Mucosa of descending colon (tissue), 3 donors: ENCODE data around the gene PRAC2. TPM values are rescaled to one million over a fixed set of nuclear protein-coding genes. Genes with fewer than 3 reads are reported as not detected.

Source experiments
- ATAC-seq: fragments of 200-7000 bp; cut with Tn5 transposase; one replicate; pipeline ENCODE4 v1.9.1; 2020; ENCODE audit warnings: mild to moderate bottlenecking, moderate library complexity
- DNase-seq, 3 donors: peaks; one replicate each; pipeline ENCODE4 v3.0.0-alpha.2; 2020
- H3K36me3 ChIP-seq: fragments of 200-600 bp; one replicate; pipeline ENCODE4 v1.8.0; 2021; ENCODE audit warnings: low read depth, mild to moderate bottlenecking
- H3K4me1 ChIP-seq: fragments of 200-600 bp; one replicate; pipeline ENCODE4 v1.8.0; 2021; ENCODE audit warnings: low read depth, mild to moderate bottlenecking
- H3K4me3 ChIP-seq: fragments of 200-600 bp; one replicate; pipeline ENCODE4 v1.8.0; 2021; ENCODE audit warnings: mild to moderate bottlenecking
- H3K9me3 ChIP-seq: fragments of 200-600 bp; one replicate; pipeline ENCODE4 v1.8.0; 2021; ENCODE audit warnings: mild to moderate bottlenecking
- CTCF ChIP-seq: fragments of 200-600 bp; IDR thresholded peaks from one replicate; pipeline ENCODE4 v1.8.0; 2022; ENCODE audit warnings: antibody characterized with exemption, mild to moderate bottlenecking
- intact Hi-C, 2 donors: fragments of 100-400 bp; cut with DNase I in 1 of 2; cut with micrococcal nuclease in 1 of 2; formaldehyde crosslinking; loops; one replicate each; pipeline versions ENCODE4 v1.11.0 to v1.11.1; 2022; cut with DNase I, micrococcal nuclease
- total RNA-seq, 3 donors: library from RNA; stranded (reverse); fragmentation: NEBNext Ultra II Directional in 2 of 3; extraction: Animal tissue kit (Norgen Biotek cat#: 25700) in 2 of 3; gene quantifications; one replicate each; pipeline versions ENCODE4 v1.2.1 to v1.2.4, GENCODE V29; 2021 to 2023
- donor health status: DM: no; HTN: no; CAD: no; lungs with moderate emphysema.
- donor health status: DM: no; HTN: no; CAD: no.
- donor health status: DM: no; HTN: yes; CAD: no.

Gene PRAC2
- total RNA-seq, 3 donors from 2014 or later: 6.6 to 24.0 (median 12.4) TPM

- intact Hi-C loops: no loop called here
- Histone ChIP-seq H3K9me3 (no peaks in the 10 kb centered on the region), H3K4me1 (no peaks in the 10 kb centered on the region), H3K4me3 (no peak overlapping the region), H3K36me3 (no peaks in the 10 kb centered on the region)
- no peak for TF ChIP-seq CTCF
- ATAC-seq (no peak), DNase-seq (no peak)
These were observed 32.3 kb upstream of the PRAC2 start for GRCh38 chr17:48690655-48691054.

GRCh38 chr17:48692049-48692448 lies 30.9 kb upstream of the PRAC2 start:
- H3K9me3 ChIP-seq: no peaks in the 10 kb centered on the region
- no peak for TF ChIP-seq CTCF
- DNase-seq: no peak
- intact Hi-C loops: no loop called here
- no peak for ATAC-seq
- no peak overlapping the region for H3K4me3 ChIP-seq
- H3K4me1 ChIP-seq: no peaks in the 10 kb centered on the region
- no peaks in the 10 kb centered on the region for H3K36me3 ChIP-seq

GRCh38 chr17:48693178-48693577 lies 29.8 kb upstream of the PRAC2 start:
- Histone ChIP-seq H3K4me1 (no peaks in the 10 kb centered on the region), H3K4me3 (no peak overlapping the region), H3K36me3 (no peaks in the 10 kb centered on the region), H3K9me3 (no peaks in the 10 kb centered on the region)
- intact Hi-C loops: no loop called here
- TF ChIP-seq CTCF: no peak
- DNase-seq (no peak), ATAC-seq (no peak)

GRCh38 chr17:48701864-48702532 lies 21.0 kb upstream of the PRAC2 start:
- ATAC-seq: no peak
- intact Hi-C loops: no loop called here
- TF ChIP-seq CTCF: no peak

GRCh38 chr17:48704361-48705248 lies 18.4 kb upstream of the PRAC2 start:
- DNase-seq (no peak), ATAC-seq (no peak)
- Histone ChIP-seq H3K36me3 (no peaks in the 10 kb centered on the region), H3K9me3 (no peaks in the 10 kb centered on the region), H3K4me1 (no peaks in the 10 kb centered on the region), H3K4me3 (no peak overlapping the region)
- TF ChIP-seq CTCF: no peak
- intact Hi-C loops: no loop called here

More at GRCh38 chr17:48701864-48702532, 21.0 kb upstream of the PRAC2 start:
- no peak for DNase-seq
- H3K4me1 ChIP-seq: no peaks in the 10 kb centered on the region
- H3K36me3 ChIP-seq: no peaks in the 10 kb centered on the region
- H3K9me3 ChIP-seq: no peaks in the 10 kb centered on the region
- H3K4me3 ChIP-seq: no peak overlapping the region
